HCT116 (cell line): ENCODE measurements around the gene FADD. TPM values are rescaled to one million over a fixed set of nuclear protein-coding genes. Genes with fewer than 3 reads are reported as not detected.

Experiments used
- ATAC-seq: fragments of 200-7000 bp; cut with Tn5 transposase; 2 replicates; pipeline ENCODE4 v1.9.1; 2020; ENCODE audit warnings: mild to moderate bottlenecking, moderate library complexity
- BruUV-seq: library from RNA; stranded (reverse); fragments of 400-500 nt; replicated peaks from 2 replicates; lab custom pipeline; 2021; lab: Mats Ljungman, UMichigan
- CTCF ChIA-PET: fragments of 300-600 bp; sonication (Branson Sonifier 250); formaldehyde crosslinking; loops from one replicate; lab custom pipeline; 2021; ENCODE audit warnings: antibody characterized with exemption; lab: Charles Lee
- POLR2A ChIA-PET: fragments of 300-600, 350-600 bp; sonication (Branson Sonifier 250); formaldehyde crosslinking; loops from one replicate; lab custom pipeline; 2021; ENCODE audit warnings: antibody characterized with exemption; lab: Charles Lee
- RAD21 ChIA-PET, 2 experiments: fragments of 300-600 bp; sonication (Branson Sonifier 250); formaldehyde crosslinking; loops; one replicate each; lab custom pipeline; 2023; ENCODE audit warnings: low total read pairs in 2 of 2; ENCODE audit not compliant: uncharacterized antibody in 2 of 2, unreplicated experiment in 2 of 2, low non-redundant PET in 1 of 2; lab: Charles Lee
- DNase-seq: peaks from one replicate; pipeline ENCODE4 v3.0.0-alpha.2; 2010; ENCODE audit warnings: low read depth, low spot score
- H2AFZ ChIP-seq: fragments of 200-600 bp; shearing (Covaris generic), sonication (generic); 2 replicates; pipeline ENCODE4 v1.6.1; 2017; ENCODE audit warnings: low read depth, mixed run types, mixed read lengths, antibody characterized with exemption, low read length; ENCODE audit not compliant: poor library complexity, severe bottlenecking
- H3K27ac ChIP-seq: 2 replicates; pipeline ENCODE4 v1.5.1; 2012; ENCODE audit warnings: low read depth, low read length
- H3K27me3 ChIP-seq: fragments of 200-600 bp; sonication (generic); 2 replicates; pipeline ENCODE4 v1.6.1; 2016; ENCODE audit warnings: mixed run types, low read length, mixed read lengths; ENCODE audit not compliant: insufficient read depth
- H3K36me3 ChIP-seq, 2 experiments: fragments of 200-500 bp in 1 of 2; fragments of 200-600 bp in 1 of 2; sonication (Bioruptor generic) in 1 of 2; sonication (generic) in 1 of 2; 2 replicates each; pipeline versions ENCODE4 v1.5.1 to v1.6.1; 2014 to 2016; ENCODE audit warnings: low read length in 2 of 2, inconsistent platforms in 1 of 2, mixed read lengths in 1 of 2, mixed run types in 1 of 2; ENCODE audit not compliant: insufficient read depth in 2 of 2, control insufficient read depth in 1 of 2
- H3K4me1 ChIP-seq, 2 experiments: fragments of 200-600 bp in 1 of 2; sonication (generic) in 1 of 2; 2 replicates each; pipeline versions ENCODE4 v1.5.1 to v1.6.1; 2012 to 2017; ENCODE audit warnings: low read length in 2 of 2, inconsistent platforms in 1 of 2, mild to moderate bottlenecking in 1 of 2, mixed read lengths in 1 of 2, mixed run types in 1 of 2, moderate library complexity in 1 of 2; ENCODE audit not compliant: insufficient read depth in 2 of 2, control insufficient read depth in 1 of 2
- H3K4me2 ChIP-seq: fragments of 200-600 bp; sonication (generic); 2 replicates; pipeline ENCODE4 v1.6.1; 2017; ENCODE audit warnings: mixed run types, low read length, mixed read lengths
- H3K4me3 ChIP-seq, 2 experiments: fragments of 200-600 bp in 1 of 2; sonication (generic) in 1 of 2; replicated peaks in 1 of 2; 2 replicates each; pipeline ENCODE4 v1.5.1; 2011 to 2016; ENCODE audit warnings: low read length in 2 of 2, control low read depth in 1 of 2, low read depth in 1 of 2, mild to moderate bottlenecking in 1 of 2, mixed read lengths in 1 of 2, mixed run types in 1 of 2
- H3K79me2 ChIP-seq: fragments of 200-600 bp; sonication (generic); 2 replicates; pipeline ENCODE4 v1.6.1; 2017; ENCODE audit warnings: mild to moderate bottlenecking, mixed run types, low read length, moderate library complexity, mixed read lengths; ENCODE audit not compliant: insufficient read depth
- H3K9ac ChIP-seq: fragments of 200-600 bp; sonication (generic); 2 replicates; pipeline ENCODE4 v1.6.1; 2016; ENCODE audit warnings: low read length, mixed read lengths
- H3K9me2 ChIP-seq: fragments of 200-600 bp; sonication (generic), shearing (Covaris generic); 2 replicates; pipeline ENCODE4 v1.6.1; 2017; ENCODE audit warnings: mixed run types, mild to moderate bottlenecking, moderate library complexity; ENCODE audit not compliant: insufficient read depth
- H3K9me3 ChIP-seq, 2 experiments: fragments of 200-500 bp in 1 of 2; fragments of 200-600 bp in 1 of 2; sonication (Bioruptor generic) in 1 of 2; sonication (generic) in 1 of 2; 2 replicates each; pipeline ENCODE4 v1.6.1; 2014 to 2017; ENCODE audit warnings: low read length in 2 of 2, mixed read lengths in 2 of 2, inconsistent platforms in 1 of 2, low read depth in 1 of 2, mild to moderate bottlenecking in 1 of 2, mixed run types in 1 of 2, moderate library complexity in 1 of 2; ENCODE audit not compliant: control insufficient read depth in 1 of 2, insufficient read depth in 1 of 2
- H4K20me1 ChIP-seq: fragments of 200-600 bp; sonication (generic), shearing (Covaris generic); 2 replicates; pipeline ENCODE4 v1.6.1; 2017; ENCODE audit warnings: mixed run types, mild to moderate bottlenecking, moderate library complexity; ENCODE audit not compliant: insufficient read depth
- CBX3 ChIP-seq: IDR thresholded peaks from 2 replicates; pipeline ENCODE4 v1.6.1; 2012; ENCODE audit warnings: low read depth
- POLR2AphosphoS5 ChIP-seq: IDR thresholded peaks from 2 replicates; pipeline ENCODE4 v1.6.1; 2011; ENCODE audit warnings: mild to moderate bottlenecking, low read depth, low read length, moderate library complexity
- SIN3A ChIP-seq: IDR thresholded peaks from 2 replicates; pipeline ENCODE4 v1.6.1; 2012; ENCODE audit warnings: low read depth
- SRF ChIP-seq: IDR thresholded peaks from 2 replicates; pipeline ENCODE4 v1.6.1; 2012; ENCODE audit warnings: low read depth
- intact Hi-C: fragments of 100-400 bp; cut with micrococcal nuclease; formaldehyde crosslinking; loops from 2 replicates; pipeline ENCODE4 v1.10.0; 2022
- total RNA-seq: library from RNA; stranded (reverse); gene quantifications from one replicate; pipeline ENCODE4 v1.2.1, GENCODE V29; 2021; ENCODE audit not compliant: unreplicated experiment
- TF ChIP-seq, protein P1 (sequence below), 3 experiments: fragments of 200-600 bp in 1 of 3; sonication (generic) in 1 of 3; IDR thresholded peaks in 2 of 3; conservative IDR thresholded peaks in 1 of 3; 2 replicates each; pipeline ENCODE4 v1.5.1; 2012 to 2017; ENCODE audit warnings: low read depth in 2 of 3, low read length in 2 of 3, antibody characterized with exemption in 1 of 3, borderline replicate concordance in 1 of 3, control low read depth in 1 of 3, mild to moderate bottlenecking in 1 of 3, mixed read lengths in 1 of 3, mixed run types in 1 of 3, moderate library complexity in 1 of 3; ENCODE audit not compliant: insufficient read depth in 1 of 3

Gene FADD
- total RNA-seq, 1 experiment from 2014 or later = 26.7 TPM

DNA sequence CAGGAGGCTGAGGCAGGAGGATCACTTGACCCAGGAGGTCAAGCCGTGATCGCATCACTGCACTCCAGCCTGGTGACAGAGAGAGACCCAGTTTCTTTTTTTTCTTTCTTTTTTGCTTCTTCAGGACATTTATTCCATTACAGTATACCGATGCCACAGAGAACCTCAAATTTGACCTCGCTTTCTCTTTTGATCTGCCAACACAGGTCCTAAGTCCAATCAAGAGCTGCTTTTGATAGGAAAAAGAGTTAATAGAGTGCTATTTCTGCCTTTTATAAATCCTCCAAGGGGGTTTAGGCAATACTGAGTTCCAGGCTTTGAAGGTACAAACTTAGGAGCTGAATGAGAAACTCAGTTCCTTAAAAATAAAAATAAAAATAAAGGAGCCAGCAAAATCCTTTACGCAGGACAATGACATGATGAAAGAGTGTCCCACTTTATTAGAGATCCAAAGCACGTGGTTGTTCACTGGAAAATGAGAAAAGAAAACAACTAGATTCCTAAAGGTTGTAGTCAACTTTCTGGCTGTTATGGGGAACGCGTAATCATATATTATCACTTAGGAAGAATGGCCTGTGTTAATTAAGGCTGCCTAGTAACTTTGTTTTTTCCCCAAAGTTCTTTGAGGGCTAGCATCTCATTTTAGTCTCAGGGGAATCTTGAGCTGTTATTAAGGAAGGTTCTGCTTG is 27.2 kb downstream of the FADD start:
- Histone ChIP-seq H3K36me3 (no peaks in the 10 kb centered on the region), H4K20me1 (no peaks in the 10 kb centered on the region), H3K27ac (no peak overlapping the region), H3K27me3 (no peaks in the 10 kb centered on the region; the same call in 1 of the 2 replicates), H3K9ac (no peak overlapping the region), H3K9me2 (no peaks in the 10 kb centered on the region), H3K4me3 (no peak overlapping the region), H3K4me2 (no peak overlapping the region), H2AFZ (no peak overlapping the region), H3K4me1 (peaks cover 18 to 41% of the 10 kb centered on the region in 2 experiments), H3K79me2 (no peaks in the 10 kb centered on the region), H3K9me3 (no peaks in the 10 kb centered on the region)
- TF ChIP-seq CBX3 = no peak
- TF ChIP-seq, protein P1, sequence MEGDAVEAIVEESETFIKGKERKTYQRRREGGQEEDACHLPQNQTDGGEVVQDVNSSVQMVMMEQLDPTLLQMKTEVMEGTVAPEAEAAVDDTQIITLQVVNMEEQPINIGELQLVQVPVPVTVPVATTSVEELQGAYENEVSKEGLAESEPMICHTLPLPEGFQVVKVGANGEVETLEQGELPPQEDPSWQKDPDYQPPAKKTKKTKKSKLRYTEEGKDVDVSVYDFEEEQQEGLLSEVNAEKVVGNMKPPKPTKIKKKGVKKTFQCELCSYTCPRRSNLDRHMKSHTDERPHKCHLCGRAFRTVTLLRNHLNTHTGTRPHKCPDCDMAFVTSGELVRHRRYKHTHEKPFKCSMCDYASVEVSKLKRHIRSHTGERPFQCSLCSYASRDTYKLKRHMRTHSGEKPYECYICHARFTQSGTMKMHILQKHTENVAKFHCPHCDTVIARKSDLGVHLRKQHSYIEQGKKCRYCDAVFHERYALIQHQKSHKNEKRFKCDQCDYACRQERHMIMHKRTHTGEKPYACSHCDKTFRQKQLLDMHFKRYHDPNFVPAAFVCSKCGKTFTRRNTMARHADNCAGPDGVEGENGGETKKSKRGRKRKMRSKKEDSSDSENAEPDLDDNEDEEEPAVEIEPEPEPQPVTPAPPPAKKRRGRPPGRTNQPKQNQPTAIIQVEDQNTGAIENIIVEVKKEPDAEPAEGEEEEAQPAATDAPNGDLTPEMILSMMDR (IDR thresholded peaks at IDR 0.05 in 2 of 3, conservative IDR thresholded peaks at IDR 0.05 in 1 of 3; ENCODE audit: borderline replicate concordance in 1 of 3, insufficient read depth in 1 of 3, low read depth in 2 of 3, low read length in 2 of 3) = no peak
- TF ChIP-seq SIN3A = no peak
- no peak for TF ChIP-seq POLR2AphosphoS5
- no peak for TF ChIP-seq SRF
- BruUV-seq = no TSS peak
- no peak for ATAC-seq
- intact Hi-C loops = no loop called here
- no peak for DNase-seq
- CTCF ChIA-PET = no interaction called here
- RAD21 ChIA-PET = no interaction called here
- POLR2A ChIA-PET = no interaction called here
